Measurements from ENCODE around the gene CDC42BPB. TPM values are rescaled to one million over a fixed set of nuclear protein-coding genes. Genes with fewer than 3 reads are reported as not detected.

CDC42BPB gene
- total and polyA plus RNA-seq, 2 of the 4 experiments (the other 2 are of a cell fraction), result 49.1 to 81.4 TPM

- H3K4me2 ChIP-seq (ENCODE audit: low read depth, low read length), result no peak overlapping the region
- H3K9me3 ChIP-seq (ENCODE audit: control insufficient read depth, insufficient read depth, low read length), result no peaks in the 10 kb centered on the region
- no peak overlapping the region for H2AK5ac ChIP-seq (ENCODE audit: low read depth, low read length)
- H3K9ac ChIP-seq (ENCODE audit: low read depth, low read length), result no peak overlapping the region
- POLR2A ChIA-PET (ENCODE audit: unreplicated experiment), result no interaction called here
- no peak overlapping the region for H2BK20ac ChIP-seq (ENCODE audit: low read depth, low read length)
- no peak overlapping the region for H4K5ac ChIP-seq (ENCODE audit: low read depth, low read length)
- H2BK15ac ChIP-seq (ENCODE audit: low read depth, low read length), result no peak overlapping the region
- no peak overlapping the region for H2AK9ac ChIP-seq (replicated peaks; ENCODE audit: low read depth, low read length, poor library complexity)
- no peak overlapping the region for H2BK5ac ChIP-seq (ENCODE audit: low read depth, low read length, poor library complexity, severe bottlenecking)
- ATAC-seq (ENCODE audit: low read depth) (no peak), DNase-seq (no peak)
- 97% methylated on average over 27 of the region's 30 CpGs; no CpG with 5 or more reads in 1 of the 2 experiments for WGBS, 2 experiments (ENCODE audit: extremely low coverage in 2 of 2, insufficient read length in 1 of 2)
- no TSS peak for BruUV-seq (replicated peaks)
- no peak overlapping the region for H3K4me3 ChIP-seq (ENCODE audit: insufficient read depth, low read depth, low read length)
- no peak overlapping the region for H3K27ac ChIP-seq (ENCODE audit: insufficient read depth, low read length)
- TF ChIP-seq RFX5 (IDR thresholded peaks at IDR 0.05; ENCODE audit: low read depth, low read length), result no peak
- TF ChIP-seq RAD21 (IDR thresholded peaks at IDR 0.05; ENCODE audit: low read length), result no peak
- TF ChIP-seq CTCF (conservative IDR thresholded peaks at IDR 0.05; ENCODE audit: low read depth, low read length), result no peak
- TF ChIP-seq USF2 (IDR thresholded peaks at IDR 0.05; ENCODE audit: low read depth, low read length), result no peak
- no peak for TF ChIP-seq MAFK (IDR thresholded peaks at IDR 0.05; ENCODE audit: low read depth, low read length)
- TF ChIP-seq POLR2A (IDR thresholded peaks at IDR 0.05; ENCODE audit: low read depth, low read length), result no peak
- TF ChIP-seq NFE2L2 (IDR thresholded peaks at IDR 0.05; ENCODE audit: low read depth, low read length), result no peak
- TF ChIP-seq CHD1 (IDR thresholded peaks at IDR 0.05; ENCODE audit: low read depth, low read length), result no peak
- no peak for TF ChIP-seq MAZ (IDR thresholded peaks at IDR 0.05; ENCODE audit: borderline replicate concordance, low read depth, low read length)
- TF ChIP-seq ELK1 (IDR thresholded peaks at IDR 0.05; ENCODE audit: borderline replicate concordance, low read depth, low read length), result no peak
- no peak for TF ChIP-seq BHLHE40 (IDR thresholded peaks at IDR 0.05; ENCODE audit: low read depth, low read length)
- TF ChIP-seq MXI1 (IDR thresholded peaks at IDR 0.05; ENCODE audit: borderline replicate concordance, low read depth, low read length), result no peak
- no peak for TF ChIP-seq SMC3 (IDR thresholded peaks at IDR 0.05; ENCODE audit: low read depth, low read length)
- no peak overlapping the region for H3K14ac ChIP-seq (replicated peaks; ENCODE audit: low read depth, low read length)
- H4K91ac ChIP-seq (ENCODE audit: insufficient read depth, low read depth, low read length), result no peak overlapping the region
- no peaks in the 10 kb centered on the region for H3K4me1 ChIP-seq (ENCODE audit: control insufficient read depth, insufficient read depth, low read length)
- no peak overlapping the region for H2AFZ ChIP-seq (replicated peaks; ENCODE audit: low read length, poor library complexity)
- in situ Hi-C loops (cut with MboI; ENCODE audit: low sequenced_read_pairs) (no loop called here), dilution Hi-C loops (cut with HindIII; ENCODE audit: low sequenced_read_pairs, unreplicated experiment) (no loop called here), intact Hi-C loops (cut with micrococcal nuclease) (no loop called here)
- no peak overlapping the region for H3K4ac ChIP-seq (ENCODE audit: low read depth, low read length)
- no peak overlapping the region for H3K18ac ChIP-seq (ENCODE audit: low read depth, low read length)
- peaks cover 19% of the 10 kb centered on the region for H3K36me3 ChIP-seq (ENCODE audit: control insufficient read depth, insufficient read depth, low read length)
- H3K9me1 ChIP-seq (ENCODE audit: insufficient read depth, low read length), result 0 out of 2 replicates have a peak, but pooled peaks cover 2% of the 10 kb centered on the region
- H3K56ac ChIP-seq (ENCODE audit: extremely low read depth, insufficient read depth, low read length), result no peak overlapping the region
- no peak overlapping the region for H4K8ac ChIP-seq (ENCODE audit: low read depth in 2 of 2, low read length in 2 of 2)
- H2BK120ac ChIP-seq (ENCODE audit: low read depth, low read length), result no peak overlapping the region
- H3K23ac ChIP-seq (ENCODE audit: low read depth, low read length), result no peak overlapping the region
- CTCF ChIA-PET, result no interaction called here
- H3K27me3 ChIP-seq (ENCODE audit: control insufficient read depth, insufficient read depth, low read length), result no peaks in the 10 kb centered on the region
- no peaks in the 10 kb centered on the region for H3K79me1 ChIP-seq (ENCODE audit: low read depth in 1 of 2, low read length in 2 of 2)
- H4K20me1 ChIP-seq (ENCODE audit: insufficient read depth, low read length), result no peaks in the 10 kb centered on the region
Observed at GRCh38 chr14:102906616-102907302, 150.6 kb downstream of the CDC42BPB start.
